Measurements from ENCODE around the gene TECR. TPM values are rescaled to one million over a fixed set of nuclear protein-coding genes. Genes with fewer than 3 reads are reported as not detected.
A peak's percentile ranks its signal among the peaks of the same experiment; 100 is the strongest.

TECR gene
- total and polyA plus RNA-seq, 4 donors, result 40.1 to 112 (median 60.5) TPM

GRCh38 chr19:14553939-14554243 is 24.5 kb downstream of the TECR start:
- H3K27me3 ChIP-seq (ENCODE audit: control insufficient read depth in 1 of 2, insufficient read depth in 2 of 2, low read length in 1 of 2), result no peaks in the 10 kb centered on the region
- H3K27ac ChIP-seq (ENCODE audit: low read depth in 1 of 2, low read length in 2 of 2), result no peak overlapping the region
- H3K9me3 ChIP-seq (ENCODE audit: control insufficient read depth, low read length), result no peaks in the 10 kb centered on the region
- H3K36me3 ChIP-seq (ENCODE audit: control insufficient read depth in 1 of 2, insufficient read depth in 2 of 2, low read length in 1 of 2), result no peaks in the 10 kb centered on the region
- no peak overlapping the region for H3K4me3 ChIP-seq (ENCODE audit: low read length in 2 of 2)
- DNase-seq (no peak), ATAC-seq (ENCODE audit: low FRiP score) (no peak)
- 75 to 82% methylated on average over 9 of the region's 9 CpGs for WGBS, 2 donors
- intact Hi-C loops (cut with DNase I), result no loop called here
- no peaks in the 10 kb centered on the region for H3K4me1 ChIP-seq (ENCODE audit: control insufficient read depth in 1 of 2, insufficient read depth in 2 of 2, low read length in 2 of 2)

GRCh38 chr19:14554382-14554812 is 25.0 kb downstream of the TECR start:
- Histone ChIP-seq H3K27me3 (ENCODE audit: control insufficient read depth in 1 of 2, insufficient read depth in 2 of 2, low read length in 1 of 2) (no peaks in the 10 kb centered on the region), H3K27ac (ENCODE audit: low read depth in 1 of 2, low read length in 2 of 2) (no peak overlapping the region), H3K9me3 (ENCODE audit: control insufficient read depth, low read length) (no peaks in the 10 kb centered on the region), H3K4me3 (ENCODE audit: low read length in 2 of 2) (no peak overlapping the region), H3K36me3 (ENCODE audit: control insufficient read depth in 1 of 2, insufficient read depth in 2 of 2, low read length in 1 of 2) (no peaks in the 10 kb centered on the region), H3K4me1 (ENCODE audit: control insufficient read depth in 1 of 2, insufficient read depth in 2 of 2, low read length in 2 of 2) (no peaks in the 10 kb centered on the region)
- WGBS, 2 donors, result 70 to 77% methylated on average over 6 of the region's 6 CpGs
- ATAC-seq (ENCODE audit: low FRiP score) (no peak), DNase-seq (no peak)
- intact Hi-C loops (cut with DNase I), result no loop called here

- H3K36me3 ChIP-seq (ENCODE audit: control insufficient read depth in 1 of 2, insufficient read depth in 2 of 2, low read length in 1 of 2), result no peaks in the 10 kb centered on the region
- intact Hi-C loops (cut with DNase I), result no loop called here
- H3K27ac ChIP-seq (ENCODE audit: low read depth in 1 of 2, low read length in 2 of 2), result no peak overlapping the region
- H3K27me3 ChIP-seq (ENCODE audit: control insufficient read depth in 1 of 2, insufficient read depth in 2 of 2, low read length in 1 of 2), result no peaks in the 10 kb centered on the region
- 58 to 60% methylated on average over 12 of the region's 12 CpGs for WGBS, 2 donors
- H3K9me3 ChIP-seq (ENCODE audit: control insufficient read depth, low read length), result no peaks in the 10 kb centered on the region
- no peaks in the 10 kb centered on the region for H3K4me1 ChIP-seq (ENCODE audit: control insufficient read depth in 1 of 2, insufficient read depth in 2 of 2, low read length in 2 of 2)
- no peak for DNase-seq
- no peak for ATAC-seq (ENCODE audit: low FRiP score)
- no peak overlapping the region for H3K4me3 ChIP-seq (ENCODE audit: low read length in 2 of 2)
Observed at GRCh38 chr19:14555918-14556661, 26.7 kb downstream of the TECR start.

GRCh38 chr19:14556662-14557188 is 27.3 kb downstream of the TECR start:
- Histone ChIP-seq H3K27me3 (ENCODE audit: control insufficient read depth in 1 of 2, insufficient read depth in 2 of 2, low read length in 1 of 2) (no peaks in the 10 kb centered on the region), H3K36me3 (ENCODE audit: control insufficient read depth in 1 of 2, insufficient read depth in 2 of 2, low read length in 1 of 2) (no peaks in the 10 kb centered on the region), H3K4me3 (ENCODE audit: low read length in 2 of 2) (no peak overlapping the region), H3K4me1 (ENCODE audit: control insufficient read depth in 1 of 2, insufficient read depth in 2 of 2, low read length in 2 of 2) (no peaks in the 10 kb centered on the region), H3K9me3 (ENCODE audit: control insufficient read depth, low read length) (no peaks in the 10 kb centered on the region), H3K27ac (ENCODE audit: low read depth in 1 of 2, low read length in 2 of 2) (no peak overlapping the region)
- 9 to 11% methylated on average over 18 of the region's 18 CpGs for WGBS, 2 donors
- ATAC-seq (ENCODE audit: low FRiP score) (peak; percentile 86), DNase-seq (peak; percentile 88 to 93)
- intact Hi-C loops (cut with DNase I), result no loop called here

- no peak overlapping the region for H3K4me3 ChIP-seq (ENCODE audit: low read length in 2 of 2)
- no peak for DNase-seq
- H3K27me3 ChIP-seq (ENCODE audit: control insufficient read depth in 1 of 2, insufficient read depth in 2 of 2, low read length in 1 of 2), result no peaks in the 10 kb centered on the region
- H3K27ac ChIP-seq (ENCODE audit: low read depth in 1 of 2, low read length in 2 of 2), result no peak overlapping the region
- 71 to 77% methylated on average over 23 of the region's 23 CpGs for WGBS, 2 donors
- no peak for ATAC-seq (ENCODE audit: low FRiP score)
- intact Hi-C loops (cut with DNase I), result no loop called here
- no peaks in the 10 kb centered on the region for H3K4me1 ChIP-seq (ENCODE audit: control insufficient read depth in 1 of 2, insufficient read depth in 2 of 2, low read length in 2 of 2)
- H3K9me3 ChIP-seq (ENCODE audit: control insufficient read depth, low read length), result no peaks in the 10 kb centered on the region
- H3K36me3 ChIP-seq (ENCODE audit: control insufficient read depth in 1 of 2, insufficient read depth in 2 of 2, low read length in 1 of 2), result no peaks in the 10 kb centered on the region
Observed at GRCh38 chr19:14558370-14559066, 29.1 kb downstream of the TECR start.

- intact Hi-C loops (cut with DNase I), result no loop called here
- DNase-seq, result no peak
- no peaks in the 10 kb centered on the region for H3K36me3 ChIP-seq (ENCODE audit: control insufficient read depth in 1 of 2, insufficient read depth in 2 of 2, low read length in 1 of 2)
- no peaks in the 10 kb centered on the region for H3K9me3 ChIP-seq (ENCODE audit: control insufficient read depth, low read length)
- H3K27ac ChIP-seq (ENCODE audit: low read depth in 1 of 2, low read length in 2 of 2), result peak overlapping the region in 1 of 2 donors; percentile 20
- H3K4me3 ChIP-seq (ENCODE audit: low read length in 2 of 2), result no peak overlapping the region
- no peaks in the 10 kb centered on the region for H3K27me3 ChIP-seq (ENCODE audit: control insufficient read depth in 1 of 2, insufficient read depth in 2 of 2, low read length in 1 of 2)
- no peak for ATAC-seq (ENCODE audit: low FRiP score)
- 39 to 53% methylated on average over 21 to 28 of the region's 28 CpGs for WGBS, 2 donors
- H3K4me1 ChIP-seq (ENCODE audit: control insufficient read depth in 1 of 2, insufficient read depth in 2 of 2, low read length in 2 of 2), result no peaks in the 10 kb centered on the region
Observed at GRCh38 chr19:14559916-14560775, 30.8 kb downstream of the TECR start.

- DNase-seq (no peak), ATAC-seq (ENCODE audit: low FRiP score) (no peak)
- no peaks in the 10 kb centered on the region for H3K9me3 ChIP-seq (ENCODE audit: control insufficient read depth, low read length)
- no peaks in the 10 kb centered on the region for H3K4me1 ChIP-seq (ENCODE audit: control insufficient read depth in 1 of 2, insufficient read depth in 2 of 2, low read length in 2 of 2)
- peak overlapping the region in 1 of 2 donors; percentile 20 for H3K27ac ChIP-seq (ENCODE audit: low read depth in 1 of 2, low read length in 2 of 2)
- WGBS, 2 donors, result 76 to 85% methylated on average over 6 of the region's 6 CpGs
- intact Hi-C loops (cut with DNase I), result no loop called here
- no peaks in the 10 kb centered on the region for H3K27me3 ChIP-seq (ENCODE audit: control insufficient read depth in 1 of 2, insufficient read depth in 2 of 2, low read length in 1 of 2)
- H3K4me3 ChIP-seq (ENCODE audit: low read length in 2 of 2), result no peak overlapping the region
- H3K36me3 ChIP-seq (ENCODE audit: control insufficient read depth in 1 of 2, insufficient read depth in 2 of 2, low read length in 1 of 2), result no peaks in the 10 kb centered on the region
Observed at GRCh38 chr19:14560776-14561108, 31.3 kb downstream of the TECR start.

- no peaks in the 10 kb centered on the region for H3K9me3 ChIP-seq (ENCODE audit: control insufficient read depth, low read length)
- no peaks in the 10 kb centered on the region for H3K27me3 ChIP-seq (ENCODE audit: control insufficient read depth in 1 of 2, insufficient read depth in 2 of 2, low read length in 1 of 2)
- 63 to 72% methylated on average over 8 of the region's 8 CpGs for WGBS, 2 donors
- H3K27ac ChIP-seq (ENCODE audit: low read depth in 1 of 2, low read length in 2 of 2), result peak overlapping the region; percentile 23 to 64
- DNase-seq, result no peak
- no peaks in the 10 kb centered on the region for H3K36me3 ChIP-seq (ENCODE audit: control insufficient read depth in 1 of 2, insufficient read depth in 2 of 2, low read length in 1 of 2)
- H3K4me1 ChIP-seq (ENCODE audit: control insufficient read depth in 1 of 2, insufficient read depth in 2 of 2, low read length in 2 of 2), result no peaks in the 10 kb centered on the region
- intact Hi-C loops (cut with DNase I), result no loop called here
- ATAC-seq (ENCODE audit: low FRiP score), result no peak
- no peak overlapping the region for H3K4me3 ChIP-seq (ENCODE audit: low read length in 2 of 2)
Observed at GRCh38 chr19:14561249-14561648, 31.9 kb downstream of the TECR start.

All from aorta (tissue), 5 donors.